SK-N-MC (cell line): ENCODE data around the gene MLF1.

ENCODE experiments used
- DNase-seq: peaks from one replicate; pipeline ENCODE4 v3.0.0-alpha.2; 2011; ENCODE audit warnings: low read depth, low spot score
- H3K27ac ChIP-seq: fragments of 200-600 bp; sonication (generic); 2 replicates; pipeline ENCODE4 v1.5.1; 2016; ENCODE audit warnings: mixed run types
- H3K36me3 ChIP-seq: fragments of 200-600 bp; sonication (generic); 2 replicates; pipeline ENCODE4 v1.6.1; 2017; ENCODE audit warnings: antibody characterized with exemption, low read length, mixed read lengths; ENCODE audit not compliant: insufficient read depth
- H3K4me3 ChIP-seq: fragments of 200-600 bp; sonication (generic); 2 replicates; pipeline ENCODE4 v1.5.1; 2016
- H3K9ac ChIP-seq: fragments of 200-600 bp; sonication (generic); 2 replicates; pipeline ENCODE4 v1.8.0; 2017; ENCODE audit warnings: mixed run types, mixed read lengths; ENCODE audit not compliant: insufficient read length
- H3K9me3 ChIP-seq: fragments of 200-600 bp; sonication (generic); 2 replicates; pipeline ENCODE4 v1.6.1; 2017; ENCODE audit warnings: low read depth, mild to moderate bottlenecking, antibody characterized with exemption, low read length, moderate library complexity, mixed read lengths
- EZH2 ChIP-seq: fragments of 200-600 bp; sonication (generic); IDR thresholded peaks from one replicate; pipeline ENCODE4 v1.6.1; 2017; ENCODE audit warnings: antibody characterized with exemption
- FOXP2 ChIP-seq: optimal IDR thresholded peaks from 2 replicates; pipeline ENCODE3; 2011; ENCODE audit warnings: mild to moderate bottlenecking, moderate library complexity; ENCODE audit not compliant: insufficient read depth; ENCODE audit errors: extremely low read length, control extremely low read depth
- POLR2AphosphoS5 ChIP-seq: IDR thresholded peaks from 2 replicates; pipeline ENCODE4 v1.6.1; 2012; ENCODE audit warnings: mild to moderate bottlenecking, low read depth, low read length, borderline replicate concordance

Gene MLF1

GRCh38 chr3:158617982-158618875 is 47.2 kb downstream of the MLF1 start:
- Histone ChIP-seq H3K27ac (no peak overlapping the region), H3K9me3 (peaks cover 5% of the 10 kb centered on the region; the same call in 1 of the 2 replicates), H3K36me3 (no peaks in the 10 kb centered on the region), H3K9ac (no peak overlapping the region), H3K4me3 (no peak overlapping the region)
- no peak for DNase-seq
- no peak for TF ChIP-seq POLR2AphosphoS5
- TF ChIP-seq FOXP2, result no peak
- TF ChIP-seq EZH2, result no peak

DNA sequence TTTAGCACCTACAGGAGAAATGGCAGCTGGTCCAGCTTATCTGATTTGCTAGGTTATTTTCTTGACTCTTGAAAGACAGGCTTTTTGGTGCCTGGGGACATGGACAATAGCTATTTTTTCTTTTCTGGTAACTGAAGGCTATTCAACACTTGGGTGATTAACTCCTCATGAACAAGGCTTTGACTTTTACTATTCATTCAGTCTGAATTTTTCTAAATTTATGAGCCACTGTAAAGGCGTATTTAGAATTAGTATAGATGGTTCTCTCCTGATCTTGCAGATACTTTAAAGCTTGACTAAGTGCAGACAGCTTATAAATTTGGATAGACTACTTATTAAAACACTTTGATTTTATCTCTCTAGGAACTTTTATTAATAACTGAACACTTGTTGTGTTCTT is 54.9 kb downstream of the MLF1 start:
- no peak overlapping the region for H3K27ac ChIP-seq
- no peak overlapping the region for H3K4me3 ChIP-seq
- H3K9ac ChIP-seq, result no peak overlapping the region
- DNase-seq, result no peak
- TF ChIP-seq POLR2AphosphoS5 (no peak), FOXP2 (no peak), EZH2 (no peak)
- no peaks in the 10 kb centered on the region for H3K36me3 ChIP-seq
- H3K9me3 ChIP-seq, result no peaks in the 10 kb centered on the region

- no peak overlapping the region for H3K4me3 ChIP-seq
- H3K9ac ChIP-seq, result no peak overlapping the region
- no peaks in the 10 kb centered on the region for H3K36me3 ChIP-seq
- H3K9me3 ChIP-seq, result no peaks in the 10 kb centered on the region
- H3K27ac ChIP-seq, result no peak overlapping the region
- no peak for TF ChIP-seq POLR2AphosphoS5
- no peak for TF ChIP-seq EZH2
- no peak for TF ChIP-seq FOXP2
- no peak for DNase-seq
These were observed 61.0 kb downstream of the MLF1 start for GRCh38 chr3:158631981-158632380.

DNA sequence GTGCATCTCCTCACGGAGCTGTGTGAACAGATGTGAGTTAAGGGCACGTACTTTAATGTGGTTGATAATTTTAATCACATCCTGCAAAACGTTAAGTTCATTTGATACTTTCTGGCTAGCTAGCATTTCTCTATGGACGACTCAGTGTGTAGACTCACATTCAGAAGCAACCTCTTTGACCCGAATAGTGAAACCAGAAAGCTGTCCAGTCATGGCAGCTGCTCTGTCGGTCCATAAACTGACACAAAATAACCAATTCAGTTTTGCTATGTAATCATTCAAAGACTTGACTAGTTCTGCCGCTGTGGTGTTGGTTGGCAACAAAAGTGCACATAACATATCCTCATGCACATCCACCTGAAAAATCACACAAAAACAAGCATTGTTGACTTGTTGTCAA is 69.7 kb downstream of the MLF1 start:
- Histone ChIP-seq H3K27ac (no peak overlapping the region), H3K4me3 (no peak overlapping the region), H3K9me3 (no peaks in the 10 kb centered on the region), H3K36me3 (0 out of 2 replicates have a peak, but pooled peaks cover 2% of the 10 kb centered on the region), H3K9ac (no peak overlapping the region)
- DNase-seq, result no peak
- TF ChIP-seq POLR2AphosphoS5, result no peak
- TF ChIP-seq FOXP2, result no peak
- TF ChIP-seq EZH2, result no peak

GRCh38 chr3:158642005-158642404 is 71.0 kb downstream of the MLF1 start:
- TF ChIP-seq FOXP2 (no peak), POLR2AphosphoS5 (no peak), EZH2 (no peak)
- H3K27ac ChIP-seq, result no peak overlapping the region
- no peak for DNase-seq
- no peak overlapping the region for H3K9ac ChIP-seq
- H3K36me3 ChIP-seq, result peaks cover 16% of the 10 kb centered on the region
- H3K9me3 ChIP-seq, result no peaks in the 10 kb centered on the region
- no peak overlapping the region for H3K4me3 ChIP-seq

- peaks cover 22% of the 10 kb centered on the region for H3K36me3 ChIP-seq
- no peaks in the 10 kb centered on the region for H3K9me3 ChIP-seq
- no peak for DNase-seq
- no peak overlapping the region for H3K9ac ChIP-seq
- no peak overlapping the region for H3K4me3 ChIP-seq
- TF ChIP-seq POLR2AphosphoS5, result no peak
- TF ChIP-seq FOXP2, result no peak
- TF ChIP-seq EZH2, result no peak
- H3K27ac ChIP-seq, result no peak overlapping the region
These were observed 71.6 kb downstream of the MLF1 start for GRCh38 chr3:158642474-158643210.

DNA sequence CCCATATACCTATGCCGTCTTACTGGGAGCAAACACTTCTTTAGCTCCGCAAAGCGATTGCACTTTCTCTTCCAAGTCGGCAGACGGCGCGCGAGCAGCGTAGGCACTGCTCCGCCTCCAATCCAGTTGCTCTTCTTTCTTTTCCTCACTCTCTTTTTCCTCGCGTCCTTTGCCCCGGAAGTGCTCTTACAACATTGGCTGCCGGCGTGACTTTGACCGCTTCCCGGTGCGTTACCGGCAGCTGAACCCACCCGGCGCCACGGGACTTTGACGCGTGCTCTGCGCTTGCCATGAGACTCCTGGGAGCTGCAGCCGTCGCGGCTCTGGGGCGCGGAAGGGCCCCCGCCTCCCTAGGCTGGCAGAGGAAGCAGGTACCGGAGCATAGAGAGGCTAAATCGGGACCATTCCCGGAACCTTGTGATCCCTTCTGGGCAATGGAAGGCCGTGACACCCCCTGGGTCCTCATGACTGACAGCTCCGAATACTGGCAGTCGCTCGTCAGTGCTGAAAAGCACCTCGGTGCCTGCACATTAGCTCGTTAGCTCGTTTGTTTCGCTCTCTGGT is 73.4 kb downstream of the MLF1 start, which contains the start of gene GFM1:
GFM1 (plus strand) TSS at position 183 of the 564 bp plus-strand sequence; CDS start at position 291, 108 bp downstream.
- peak; percentile 89 for TF ChIP-seq POLR2AphosphoS5
- TF ChIP-seq FOXP2, result no peak
- no peak for TF ChIP-seq EZH2
- peak within 1 kb of the TSS; percentile 90 for H3K9ac ChIP-seq

DNA sequence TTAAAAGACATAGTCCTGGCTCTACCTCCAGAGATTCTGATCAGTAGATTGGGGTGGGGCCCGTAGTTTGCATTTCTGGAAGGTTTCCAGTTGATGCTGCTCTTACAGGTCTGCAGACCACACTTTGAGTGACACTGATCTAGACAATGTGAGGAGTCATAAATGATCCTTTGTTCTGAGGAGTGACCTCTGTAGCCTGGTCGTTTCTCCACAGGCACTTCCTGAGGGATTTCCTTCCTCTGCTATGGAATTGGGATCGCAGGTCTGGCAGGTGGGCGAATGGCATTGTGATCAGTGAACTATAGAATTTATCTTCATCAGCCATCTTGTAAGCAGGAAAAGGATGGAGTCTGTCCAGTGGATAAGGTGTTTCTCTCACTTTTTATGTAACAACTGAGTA is 78.8 kb downstream of the MLF1 start:
- Histone ChIP-seq H3K36me3 (peaks cover 78% of the 10 kb centered on the region), H3K4me3 (no peak overlapping the region), H3K9ac (no peak overlapping the region), H3K9me3 (no peaks in the 10 kb centered on the region), H3K27ac (no peak overlapping the region)
- no peak for TF ChIP-seq EZH2
- TF ChIP-seq POLR2AphosphoS5, result no peak
- TF ChIP-seq FOXP2, result no peak
- no peak for DNase-seq

More for the DNA sequence above, 73.4 kb downstream of the MLF1 start, which contains the start of gene GFM1:
- Histone ChIP-seq H3K36me3 (peaks cover 35% of the 10 kb centered on the region), H3K27ac (peak within 1 kb of the TSS; percentile 27; the same call in 1 of the 2 replicates), H3K9me3 (no peaks in the 10 kb centered on the region), H3K4me3 (peak within 1 kb of the TSS; percentile 93)
- DNase-seq, result peak; percentile 89
